HepG2 (cell line): ENCODE data around the gene MAPK11. TPM values are rescaled to one million over a fixed set of nuclear protein-coding genes. Genes with fewer than 3 reads are reported as not detected.
A peak's percentile ranks its signal among the peaks of the same experiment; 100 is the strongest.

Experiments
- ATAC-seq: fragments of 200-7000 bp; cut with Tn5 transposase; 3 replicates; pipeline ENCODE4 v1.9.1; 2020; ENCODE audit warnings: mild to moderate bottlenecking, moderate library complexity
- BruUV-seq: library from RNA; stranded (reverse); fragments of 400-500 nt; replicated peaks from 2 replicates; lab custom pipeline; 2021; lab: Mats Ljungman, UMichigan
- CTCF ChIA-PET: fragments of 300-600 bp; formaldehyde crosslinking; extraction: SDS; loops from one replicate; lab custom pipeline; 2021; ENCODE audit warnings: low total read pairs, inconsistent platforms, low intra/inter-chr PET ratio; lab: Yijun Ruan, JAX
- POLR2A ChIA-PET: fragments of 350-600 bp; sonication (Branson Sonifier 250); formaldehyde crosslinking; loops from one replicate; lab custom pipeline; 2020; ENCODE audit warnings: antibody characterized with exemption, inconsistent platforms; lab: Yijun Ruan, JAX
- DNase-seq: peaks from one replicate; pipeline ENCODE4 v3.0.0-alpha.2; 2015; ENCODE audit warnings: low spot score
- FAIRE-seq: peaks from 3 replicates; lab custom pipeline; 2011; peaks lifted over from hg19 to GRCh38; lab: Jason Lieb, UNC
- H2AFZ ChIP-seq: one replicate; pipeline ENCODE4 v1.6.1; 2011; ENCODE audit warnings: low read length, inconsistent platforms
- H3K27ac ChIP-seq: fragments of 300-600 bp; 3 replicates; pipeline ENCODE4 v1.8.0; 2011; ENCODE audit warnings: mixed run types, mild to moderate bottlenecking, mixed read lengths, low read length, inconsistent platforms; ENCODE audit not compliant: insufficient read depth; ENCODE audit errors: extremely low read length
- H3K27me3 ChIP-seq, 2 experiments: fragments of 200-600 bp in 1 of 2; 2 replicates in 1 of 2; 3 replicates in 1 of 2; pipeline versions ENCODE4 v1.6.0 to v1.8.0; 2011; ENCODE audit warnings: low read length in 2 of 2, mild to moderate bottlenecking in 2 of 2, moderate library complexity in 2 of 2, inconsistent platforms in 1 of 2; ENCODE audit not compliant: insufficient read depth in 2 of 2, control insufficient read depth in 1 of 2
- H3K36me3 ChIP-seq, 2 experiments: fragments of 200-600 bp in 1 of 2; replicated peaks in 1 of 2; 2 replicates in 1 of 2; 3 replicates in 1 of 2; pipeline versions ENCODE4 v1.5.1 to v1.8.0; 2011; ENCODE audit warnings: low read length in 2 of 2, inconsistent platforms in 1 of 2; ENCODE audit not compliant: insufficient read depth in 2 of 2, control insufficient read depth in 1 of 2
- H3K4me1 ChIP-seq: 2 replicates; pipeline ENCODE4 v1.5.1; 2012; ENCODE audit warnings: low read length, inconsistent platforms; ENCODE audit not compliant: insufficient read depth
- H3K4me2 ChIP-seq: 2 replicates; pipeline ENCODE4 v1.6.0; 2011; ENCODE audit warnings: low read depth, low read length, inconsistent platforms
- H3K4me3 ChIP-seq, 3 experiments: fragments of 200-600 bp in 1 of 3; sonication (generic), shearing (Covaris generic) in 1 of 3; replicated peaks in 1 of 3; 2 replicates each; pipeline ENCODE4 v1.5.1; 2011 to 2016; ENCODE audit warnings: low read length in 3 of 3, inconsistent platforms in 2 of 3, low read depth in 2 of 3, mild to moderate bottlenecking in 2 of 3, control low read depth in 1 of 3, mixed read lengths in 1 of 3; ENCODE audit not compliant: insufficient read depth in 1 of 3
- H3K79me2 ChIP-seq: one replicate; pipeline ENCODE4 v1.6.1; 2011; ENCODE audit warnings: low read length, inconsistent platforms; ENCODE audit not compliant: insufficient read depth
- H3K9ac ChIP-seq: 2 replicates; pipeline ENCODE4 v1.6.0; 2011; ENCODE audit warnings: mild to moderate bottlenecking, low read depth, low read length, inconsistent platforms; ENCODE audit not compliant: insufficient read depth
- H3K9me3 ChIP-seq: 2 replicates; pipeline ENCODE4 v1.5.1; 2012; ENCODE audit warnings: mild to moderate bottlenecking, low read length
- H4K20me1 ChIP-seq: 2 replicates; pipeline ENCODE4 v1.6.0; 2011; ENCODE audit warnings: inconsistent platforms, mild to moderate bottlenecking, low read length, moderate library complexity; ENCODE audit not compliant: insufficient read depth
- FOXA1 ChIP-seq, 2 experiments: fragments of 450-650 bp in 1 of 2; sonication (generic) in 1 of 2; formaldehyde crosslinking in 1 of 2; IDR thresholded peaks; 2 replicates each; pipeline versions ENCODE4 v1.4.0 to v1.6.1; 2016 to 2020; ENCODE audit warnings: missing genetic modification reagents in 1 of 2
- FOXA3 ChIP-seq: IDR thresholded peaks from 2 replicates; pipeline ENCODE4 v1.6.1; 2016; ENCODE audit warnings: missing genetic modification reagents, missing compliant biosample characterization
- IKZF1 ChIP-seq: fragments of 450-650 bp; IDR thresholded peaks from 2 replicates; pipeline ENCODE4 v1.7.1; 2016
- KLF12 ChIP-seq: sonication (generic); formaldehyde crosslinking; IDR thresholded peaks from 2 replicates; pipeline ENCODE4 v1.4.0; 2020; ENCODE audit warnings: missing genetic modification reagents, borderline replicate concordance
- MAFG ChIP-seq: sonication (generic); formaldehyde crosslinking; IDR thresholded peaks from 2 replicates; pipeline ENCODE4 v1.5.1; 2020; ENCODE audit warnings: mild to moderate bottlenecking, missing genetic modification reagents
- MYPOP ChIP-seq: sonication (generic); formaldehyde crosslinking; IDR thresholded peaks from 2 replicates; pipeline ENCODE4 v1.8.1; 2023; ENCODE audit warnings: mild to moderate bottlenecking, moderate library complexity, missing genetic modification reagents
- NCOA5 ChIP-seq: sonication (generic); formaldehyde crosslinking; IDR thresholded peaks from 2 replicates; pipeline ENCODE4 v1.4.0; 2020; ENCODE audit warnings: missing genetic modification reagents
- PHF8 ChIP-seq: sonication (generic); formaldehyde crosslinking; IDR thresholded peaks from 2 replicates; pipeline ENCODE4 v1.5.0; 2020; ENCODE audit warnings: missing genetic modification reagents
- POLR2A ChIP-seq, 2 experiments: IDR thresholded peaks; 2 replicates each; pipeline ENCODE4 v1.6.1; 2011; ENCODE audit warnings: low read depth in 2 of 2, low read length in 2 of 2, mild to moderate bottlenecking in 1 of 2, moderate library complexity in 1 of 2; ENCODE audit not compliant: insufficient read depth in 1 of 2
- ZC3H13 ChIP-seq: sonication (generic); formaldehyde crosslinking; IDR thresholded peaks from 2 replicates; pipeline ENCODE4 v1.8.1; 2023; ENCODE audit warnings: mild to moderate bottlenecking, missing genetic modification reagents, moderate library complexity
- ZNF282 ChIP-seq: fragments of 450-650 bp; IDR thresholded peaks from 2 replicates; pipeline ENCODE4 v1.6.1; 2018; ENCODE audit not compliant: partially characterized antibody
- ZNF33A ChIP-seq: sonication (generic); formaldehyde crosslinking; IDR thresholded peaks from 2 replicates; pipeline ENCODE4 v1.5.1; 2020; ENCODE audit warnings: missing genetic modification reagents, mild to moderate bottlenecking, moderate library complexity, borderline replicate concordance
- ZNF44 ChIP-seq: sonication (generic); formaldehyde crosslinking; IDR thresholded peaks from 2 replicates; pipeline ENCODE4 v1.5.1; 2020; ENCODE audit warnings: mild to moderate bottlenecking, missing genetic modification reagents
- ZNF740 ChIP-seq: sonication (generic); formaldehyde crosslinking; IDR thresholded peaks from 2 replicates; pipeline ENCODE4 v1.4.0; 2020; ENCODE audit warnings: missing genetic modification reagents
- WGBS: methylation state at CpG from one replicate; pipeline ENCODE4 v1.1.6; 2017; ENCODE audit warnings: low lambda C conversion rate; 5-methylcytosine and 5-hydroxymethylcytosine counted together
- in situ Hi-C: cut with HindIII; loops from 2 replicates; pipeline ENCODE4 v1.10.0; 2017; ENCODE audit warnings: low pct_unique_long_range_greater_than_20kb; ENCODE audit not compliant: extremely low pct_ligation_motif_present
- intact Hi-C: fragments of 100-400 bp; cut with micrococcal nuclease; formaldehyde crosslinking; loops from one replicate; pipeline ENCODE4 v1.10.0; 2022; ENCODE audit not compliant: unreplicated experiment
- polyA plus RNA-seq, 8 experiments: library from polyadenylated mRNA; depleted of rRNA in 3 of 8; stranded (reverse) in 7 of 8; unstranded in 1 of 8; fragments of >200 nt; fragmentation: Illumina TruSeq in 4 of 8; extraction: Trizol in 4 of 8; gene quantifications; 2 replicates each; pipeline versions ENCODE4 v1.2.1 to v1.2.3, GENCODE V29; 2011 to 2016; ENCODE audit warnings: low read depth in 4 of 8, missing spikeins in 1 of 8, mixed read lengths in 1 of 8; ENCODE audit not compliant: insufficient read depth in 1 of 8
- total RNA-seq, 5 experiments: library from RNA; depleted of rRNA; stranded (reverse); fragments of >200 nt; fragmentation: Illumina TruSeq; extraction: Trizol; gene quantifications; 2 replicates each; pipeline ENCODE4 v1.2.3, GENCODE V29; 2016; ENCODE audit warnings: low read depth in 1 of 5

The MAPK11 gene
- total and polyA plus RNA-seq, 2 of the 13 experiments (the other 11 are each of a cell fraction or from before 2014, with no cell fraction given) = 0.15 to 0.17 TPM

GRCh38 chr22:50246242-50247175 lies 23.7 kb downstream of the MAPK11 start:
- no peak for TF ChIP-seq IKZF1
- TF ChIP-seq POLR2A (IDR thresholded peaks at IDR 0.05; ENCODE audit: insufficient read depth in 1 of 2, low read depth in 2 of 2, low read length in 2 of 2) = peak in 1 of 2 experiments; percentile 2; a peak in 1 of 4 replicates
- TF ChIP-seq FOXA1 (IDR thresholded peaks at IDR 0.05) = no peak
- peak; percentile 78 for TF ChIP-seq FOXA1 (CRISPR knock-in tag; IDR thresholded peaks at IDR 0.05)
- BruUV-seq = no TSS peak
- DNase-seq (peak; percentile 39), FAIRE-seq (no peak), ATAC-seq (peak; percentile 17)
- Histone ChIP-seq H3K27ac (no peak overlapping the region), H3K9me3 (no peaks in the 10 kb centered on the region), H3K4me1 (peaks cover 42% of the 10 kb centered on the region), H3K27me3 (no peaks in the 10 kb centered on the region; a peak in 1 of 5 replicates), H3K36me3 (peaks cover 2 to 9% of the 10 kb centered on the region in 2 experiments; a peak in 2 of 5 replicates), H3K4me3 (peak overlapping the region in 2 of 3 experiments; percentile 89 to 98; a peak in 2 of 6 replicates), H3K9ac (peak overlapping the region; percentile 85), H2AFZ (no peak overlapping the region), H3K4me2 (peak overlapping the region; percentile 89), H4K20me1 (peaks cover 12% of the 10 kb centered on the region), H3K79me2 (peaks cover 36% of the 10 kb centered on the region)
- 90% methylated on average over 12 of the region's 20 CpGs for WGBS
- in situ Hi-C loops = no loop called here
- intact Hi-C loops = no loop called here
- CTCF ChIA-PET = no interaction called here
- POLR2A ChIA-PET = interaction anchor here (1.2 kb wide), 1 partner anchor 47 kb away, joined by 3 read pairs; no protein-coding TSS in a partner anchor

- Histone ChIP-seq H3K4me2 (peak overlapping the region; percentile 89), H3K27ac (peak overlapping the region; percentile 77), H3K36me3 (peaks cover 2 to 10% of the 10 kb centered on the region in 2 experiments; a peak in 3 of 5 replicates), H3K4me1 (peaks cover 42% of the 10 kb centered on the region), H3K4me3 (peak overlapping the region; percentile 77 to 98 (median 89)), H4K20me1 (peaks cover 12% of the 10 kb centered on the region), H2AFZ (no peak overlapping the region), H3K9ac (peak overlapping the region; percentile 85), H3K9me3 (no peaks in the 10 kb centered on the region), H3K27me3 (no peaks in the 10 kb centered on the region; a peak in 1 of 5 replicates), H3K79me2 (peaks cover 42% of the 10 kb centered on the region)
- in situ Hi-C loops (no loop called here), intact Hi-C loops (loop anchor here (2.0 kb wide), 1 partner anchor 97 kb away; the partner anchor contains the start of gene PPP6R2)
- POLR2A ChIA-PET = interaction anchor here (1.2 kb wide), 1 partner anchor 48 kb away, joined by 3 read pairs; no protein-coding TSS in a partner anchor
- FAIRE-seq (no peak), ATAC-seq (peak; percentile 10), DNase-seq (no peak)
- WGBS = 1% methylated on average over 19 of the region's 53 CpGs
- CTCF ChIA-PET = no interaction called here
- TSS peak; percentile 59 for BruUV-seq
- TF ChIP-seq KLF12 (CRISPR knock-in tag) (peak; percentile 3; the same call in 1 of the 2 replicates), NCOA5 (CRISPR knock-in tag) (no peak), PHF8 (CRISPR knock-in tag) (peak; percentile 71; the same call in 1 of the 2 replicates), MAFG (CRISPR knock-in tag) (no peak), ZNF282 (no peak), MYPOP (CRISPR knock-in tag) (no peak), ZC3H13 (CRISPR knock-in tag) (0 out of 2 replicates have a peak, but pooled peaks have one; percentile 17), ZNF740 (CRISPR knock-in tag) (0 out of 2 replicates have a peak, but pooled peaks have one; percentile 4), FOXA3 (CRISPR knock-in tag) (peak; percentile 1; the same call in 1 of the 2 replicates), ZNF33A (no peak), ZNF44 (CRISPR knock-in tag) (0 out of 2 replicates have a peak, but pooled peaks have one; percentile 12)
These were observed 24.7 kb downstream of the MAPK11 start for GRCh38 chr22:50245214-50246072.
